ENCODE results near the gene CCDC85C.

The CCDC85C gene

GRCh38 chr14:99552021-99552553 is 51.9 kb downstream of the CCDC85C start:
- TF ChIP-seq TAF1 (IDR thresholded peaks at IDR 0.05; ENCODE audit: low read depth) (no peak), EP300 (IDR thresholded peaks at IDR 0.05; ENCODE audit: borderline replicate concordance) (no peak), CREB1 (IDR thresholded peaks at IDR 0.05; ENCODE audit: low read depth) (no peak), RAD21 (IDR thresholded peaks at IDR 0.05; ENCODE audit: low read depth) (no peak), ZBTB7A (IDR thresholded peaks at IDR 0.05; ENCODE audit: low read depth) (no peak), EGR1 (IDR thresholded peaks at IDR 0.05) (no peak), MAX (IDR thresholded peaks at IDR 0.05) (no peak), YY1 (IDR thresholded peaks at IDR 0.05; ENCODE audit: low read depth) (no peak), FOXM1 (IDR thresholded peaks at IDR 0.05; ENCODE audit: borderline replicate concordance, low read depth) (no peak), CEBPB (IDR thresholded peaks at IDR 0.05) (no peak), NFIC (IDR thresholded peaks at IDR 0.05) (no peak), TCF12 (IDR thresholded peaks at IDR 0.05; ENCODE audit: low read depth) (no peak), USF1 (IDR thresholded peaks at IDR 0.05) (no peak), TEAD4 (IDR thresholded peaks at IDR 0.05) (no peak), REST (IDR thresholded peaks at IDR 0.05; ENCODE audit: low read depth) (no peak)

- TF ChIP-seq YY1 (IDR thresholded peaks at IDR 0.05; ENCODE audit: low read depth) (no peak), ZBTB7A (IDR thresholded peaks at IDR 0.05; ENCODE audit: low read depth) (no peak), TAF1 (IDR thresholded peaks at IDR 0.05; ENCODE audit: low read depth) (no peak), TEAD4 (IDR thresholded peaks at IDR 0.05) (no peak), MAX (IDR thresholded peaks at IDR 0.05) (no peak), RAD21 (IDR thresholded peaks at IDR 0.05; ENCODE audit: low read depth) (no peak), EGR1 (IDR thresholded peaks at IDR 0.05) (no peak), FOXM1 (IDR thresholded peaks at IDR 0.05; ENCODE audit: borderline replicate concordance, low read depth) (no peak), TCF12 (IDR thresholded peaks at IDR 0.05; ENCODE audit: low read depth) (no peak), NFIC (IDR thresholded peaks at IDR 0.05) (no peak), CREB1 (IDR thresholded peaks at IDR 0.05; ENCODE audit: low read depth) (no peak)
Measured at GRCh38 chr14:99551034-99551922, 52.7 kb downstream of the CCDC85C start.

GRCh38 chr14:99550387-99550992 is 53.5 kb downstream of the CCDC85C start:
- TF ChIP-seq NFIC (IDR thresholded peaks at IDR 0.05) (no peak), TCF12 (IDR thresholded peaks at IDR 0.05; ENCODE audit: low read depth) (no peak), CEBPB (IDR thresholded peaks at IDR 0.05) (no peak), EP300 (IDR thresholded peaks at IDR 0.05; ENCODE audit: borderline replicate concordance) (no peak), TEAD4 (IDR thresholded peaks at IDR 0.05) (no peak), FOXM1 (IDR thresholded peaks at IDR 0.05; ENCODE audit: borderline replicate concordance, low read depth) (no peak), REST (IDR thresholded peaks at IDR 0.05; ENCODE audit: low read depth) (no peak), ZBTB7A (IDR thresholded peaks at IDR 0.05; ENCODE audit: low read depth) (no peak), YY1 (IDR thresholded peaks at IDR 0.05; ENCODE audit: low read depth) (no peak), MAX (IDR thresholded peaks at IDR 0.05) (no peak), EGR1 (IDR thresholded peaks at IDR 0.05) (no peak), TAF1 (IDR thresholded peaks at IDR 0.05; ENCODE audit: low read depth) (no peak), USF1 (IDR thresholded peaks at IDR 0.05) (no peak), CREB1 (IDR thresholded peaks at IDR 0.05; ENCODE audit: low read depth) (no peak), RAD21 (IDR thresholded peaks at IDR 0.05; ENCODE audit: low read depth) (no peak)

GRCh38 chr14:99549684-99550083 is 54.3 kb downstream of the CCDC85C start:
- no peak for TF ChIP-seq CREB1 (IDR thresholded peaks at IDR 0.05; ENCODE audit: low read depth)
- no peak for TF ChIP-seq USF1 (IDR thresholded peaks at IDR 0.05)
- no peak for TF ChIP-seq EP300 (IDR thresholded peaks at IDR 0.05; ENCODE audit: borderline replicate concordance)
- no peak for TF ChIP-seq TAF1 (IDR thresholded peaks at IDR 0.05; ENCODE audit: low read depth)
- no peak for TF ChIP-seq NFIC (IDR thresholded peaks at IDR 0.05)
- TF ChIP-seq TCF12 (IDR thresholded peaks at IDR 0.05; ENCODE audit: low read depth): no peak
- no peak for TF ChIP-seq TEAD4 (IDR thresholded peaks at IDR 0.05)
